GM19455 (cell line): ENCODE results near the gene TEAD4.

Experiments used
- ATAC-seq: cut with Tn5 transposase; IDR thresholded peaks from one replicate; pipeline ENCODE4 v1.9.1; 2021; ENCODE audit not compliant: unreplicated experiment

Gene TEAD4

DNA sequence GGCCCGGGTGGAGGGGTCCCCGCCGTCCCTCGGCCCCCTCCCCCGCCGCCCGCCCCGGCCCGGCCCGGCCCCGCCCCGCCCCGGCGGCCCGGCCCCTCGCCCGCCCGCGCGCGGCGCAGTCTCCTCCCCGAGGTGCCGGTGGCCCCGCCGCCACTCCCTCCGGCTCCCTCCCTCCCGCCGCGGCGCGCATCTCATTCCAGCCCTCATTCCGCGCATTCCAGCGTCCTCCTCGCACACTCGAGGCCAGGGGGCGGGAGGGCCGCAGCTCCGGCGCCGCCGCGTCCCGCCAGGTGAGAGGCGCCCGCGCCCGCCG lies at the start of gene TEAD4:
TSS of gene TEAD4 (plus strand) at position 206 of the 313 bp plus-strand sequence.
- ATAC-seq: no peak

DNA sequence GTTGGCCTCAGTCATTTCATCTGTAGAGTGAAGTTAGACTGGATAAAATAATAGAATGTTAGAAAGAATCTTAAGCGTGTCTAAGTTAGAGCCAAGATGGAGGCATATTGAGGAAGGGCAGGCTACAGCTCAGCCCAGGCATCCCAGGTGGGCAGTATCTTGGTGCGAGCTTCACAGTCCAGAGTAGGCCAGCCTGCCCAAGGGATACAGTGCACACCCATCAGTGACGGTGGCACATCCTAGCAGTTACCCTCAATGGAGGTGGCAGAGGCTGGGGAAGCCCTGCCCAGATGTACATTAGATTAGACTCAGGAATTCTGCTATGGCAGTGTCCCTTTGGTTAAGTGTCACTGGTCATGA lies 47.0 kb upstream of the TEAD4 start:
- no peak for ATAC-seq

DNA sequence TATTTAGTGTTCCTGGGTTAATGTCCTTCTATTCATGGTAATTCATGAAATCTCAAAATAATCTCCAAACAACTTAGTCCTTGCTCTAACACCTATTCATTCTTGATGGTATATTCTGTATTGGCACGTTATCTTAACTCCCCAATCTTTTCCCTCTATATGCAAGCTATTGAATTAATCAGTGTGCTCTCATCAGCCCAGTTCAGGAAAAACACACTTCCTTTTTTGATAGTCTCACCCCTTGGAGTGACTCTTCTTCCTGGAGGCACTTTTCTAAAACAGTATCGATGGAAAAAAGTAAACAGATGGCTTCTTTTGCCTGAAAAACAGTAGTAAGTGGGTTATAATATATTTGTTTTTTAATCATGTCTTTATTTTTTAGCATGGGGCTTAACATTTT lies 39.9 kb upstream of the TEAD4 start:
- ATAC-seq: no peak

DNA sequence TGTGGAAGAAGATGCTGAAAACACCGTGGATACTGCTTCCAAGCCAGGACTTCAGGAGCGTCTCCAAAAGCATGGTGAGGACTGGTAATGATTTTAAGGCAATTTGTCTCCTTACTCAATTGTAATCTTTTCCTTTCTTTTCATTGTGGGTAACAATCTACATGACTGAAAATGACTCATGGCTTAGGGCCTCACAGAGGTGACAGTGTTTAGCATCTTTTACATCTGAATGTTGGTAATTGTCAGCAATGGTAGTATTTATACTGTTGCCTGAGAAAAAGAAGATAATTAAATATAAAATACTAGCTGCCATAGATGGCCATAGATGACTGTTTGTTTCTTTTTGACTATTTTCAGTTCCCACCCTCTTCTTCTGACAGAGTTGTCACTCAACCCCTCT lies 36.9 kb upstream of the TEAD4 start:
- no peak for ATAC-seq

GRCh38 chr12:2923057-2923456 lies 36.1 kb upstream of the TEAD4 start:
- no peak for ATAC-seq

DNA sequence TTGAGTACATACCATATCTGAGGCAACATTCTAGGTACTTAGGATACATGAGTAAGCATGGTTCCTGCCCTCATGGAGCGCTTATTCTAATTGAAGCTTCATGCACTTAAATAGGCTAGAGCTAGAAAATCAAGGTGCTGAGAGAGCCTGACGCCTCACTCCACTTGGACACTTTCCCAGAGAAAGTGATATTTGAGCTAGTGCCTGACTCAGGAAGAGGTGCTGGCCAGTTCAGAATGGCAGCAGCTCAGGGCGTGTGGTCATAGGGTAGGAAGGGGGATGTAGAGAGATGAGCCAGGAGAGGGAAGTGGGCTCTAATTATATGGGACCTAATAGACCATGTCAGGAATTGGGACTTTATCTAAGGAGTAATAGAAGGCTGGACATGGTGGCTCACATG lies 35.2 kb upstream of the TEAD4 start:
- ATAC-seq: no peak

GRCh38 chr12:2925322-2925995 lies 33.7 kb upstream of the TEAD4 start:
- no peak for ATAC-seq

DNA sequence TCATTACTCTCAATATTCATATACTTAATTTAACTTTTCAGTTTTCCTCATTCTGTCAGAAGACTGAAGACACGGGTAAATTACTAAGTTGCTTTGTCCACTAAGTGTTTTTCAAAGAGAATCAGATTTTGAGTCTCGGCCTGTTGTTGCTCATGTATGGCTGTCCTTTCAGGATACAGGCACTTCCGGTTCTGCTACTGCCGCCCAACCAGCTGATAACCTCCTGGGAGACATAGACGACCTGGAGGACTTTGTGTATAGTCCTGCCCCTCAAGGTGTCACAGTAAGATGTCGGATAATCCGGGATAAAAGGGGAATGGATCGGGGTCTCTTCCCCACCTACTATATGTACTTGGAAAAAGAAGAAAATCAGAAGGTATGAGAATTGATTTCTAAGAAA lies 28.3 kb upstream of the TEAD4 start:
- no peak for ATAC-seq

GRCh38 chr12:2933586-2933985 lies 25.6 kb upstream of the TEAD4 start:
- ATAC-seq: no peak

DNA sequence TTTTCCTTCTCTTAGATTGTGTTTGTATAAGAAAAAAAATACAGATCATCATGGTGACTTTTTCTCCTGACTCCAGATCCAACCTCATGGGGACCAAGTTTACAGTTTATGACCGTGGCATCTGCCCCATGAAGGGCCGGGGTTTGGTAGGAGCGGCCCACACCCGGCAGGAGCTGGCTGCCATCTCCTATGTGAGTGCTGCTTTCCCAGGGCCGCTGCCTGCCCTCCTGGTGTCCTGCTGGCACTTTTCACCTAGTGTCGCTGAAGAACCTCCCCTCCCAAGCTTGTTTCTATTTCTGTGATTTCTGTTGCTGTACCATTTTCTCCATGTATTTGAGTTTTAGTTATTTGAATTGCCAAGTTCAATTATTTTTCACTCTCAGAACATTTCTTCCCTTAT lies 24.8 kb upstream of the TEAD4 start:
- no peak for ATAC-seq

DNA sequence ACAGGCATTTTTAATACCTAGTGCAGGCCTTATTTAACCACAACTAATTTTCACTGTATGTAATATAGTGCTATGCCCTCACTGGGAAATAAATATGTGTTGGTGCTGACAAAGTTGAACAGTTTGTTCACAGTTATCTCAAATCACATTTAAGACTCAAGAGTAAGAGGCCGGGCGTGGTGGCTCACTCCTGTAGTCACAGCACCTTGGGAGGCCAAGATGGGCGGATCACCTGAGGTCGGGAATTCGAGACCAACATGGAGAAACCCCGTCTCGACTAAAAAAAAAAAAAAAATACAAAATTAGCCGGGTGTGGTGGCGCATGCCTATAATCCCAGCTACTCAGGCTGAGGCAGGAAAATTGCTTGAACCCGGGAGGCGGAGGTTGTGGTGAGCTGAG lies 22.9 kb upstream of the TEAD4 start:
- no peak for ATAC-seq

DNA sequence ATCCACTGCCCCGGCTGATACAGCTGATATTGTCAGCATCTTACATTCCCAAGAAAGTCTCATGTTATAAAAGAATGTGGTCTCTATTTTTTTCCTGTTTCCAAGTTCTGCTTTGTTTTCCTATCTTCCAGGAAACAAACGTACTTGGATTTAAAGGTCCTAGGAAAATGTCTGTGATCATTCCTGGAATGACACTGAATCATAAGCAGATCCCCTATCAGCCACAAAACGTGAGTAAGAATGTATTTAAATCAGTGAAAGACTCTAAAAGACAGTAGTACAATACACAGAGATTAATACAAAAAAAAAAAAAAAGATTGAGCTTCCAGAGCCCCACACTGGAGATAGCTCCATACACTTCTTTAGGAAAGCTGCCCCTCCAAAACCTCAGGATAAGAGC lies 21.7 kb upstream of the TEAD4 start:
- ATAC-seq: no peak

DNA sequence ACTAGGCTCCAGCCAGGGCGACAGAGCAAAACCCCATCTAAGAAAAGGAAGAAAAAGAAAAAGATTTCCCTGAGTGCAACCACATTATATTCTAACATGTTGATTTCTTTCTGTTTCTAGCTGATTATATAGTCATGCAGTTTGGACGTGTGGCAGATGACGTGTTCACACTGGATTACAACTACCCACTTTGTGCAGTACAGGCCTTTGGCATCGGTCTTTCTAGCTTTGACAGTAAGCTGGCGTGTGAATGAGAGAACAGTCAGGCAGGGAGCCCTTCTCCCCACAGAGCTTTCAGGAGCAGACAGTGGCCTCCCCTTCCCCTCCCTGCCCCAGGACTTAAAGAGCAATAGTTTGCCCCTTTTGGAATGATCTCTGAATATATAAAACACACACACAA lies 20.0 kb upstream of the TEAD4 start:
- ATAC-seq: no peak

DNA sequence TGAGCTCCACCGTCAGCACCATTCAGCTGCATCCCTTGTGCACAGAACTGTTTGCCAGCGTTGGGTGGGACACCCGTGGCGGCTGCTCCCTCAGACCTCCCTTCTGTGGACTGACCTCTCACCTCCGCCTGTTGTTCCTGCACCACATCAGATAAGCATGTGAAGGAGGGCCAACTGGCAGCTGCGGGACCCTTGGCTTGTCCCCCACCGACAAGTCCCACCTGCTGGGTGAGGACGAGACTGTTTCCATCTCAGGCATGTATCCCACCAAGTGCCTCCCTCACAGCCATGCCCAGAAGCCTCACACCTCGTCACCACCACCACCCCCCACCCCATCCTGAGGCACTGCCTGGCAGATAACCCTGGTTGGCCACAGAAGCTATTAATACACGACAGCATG lies 18.6 kb upstream of the TEAD4 start:
- ATAC-seq: no peak

DNA sequence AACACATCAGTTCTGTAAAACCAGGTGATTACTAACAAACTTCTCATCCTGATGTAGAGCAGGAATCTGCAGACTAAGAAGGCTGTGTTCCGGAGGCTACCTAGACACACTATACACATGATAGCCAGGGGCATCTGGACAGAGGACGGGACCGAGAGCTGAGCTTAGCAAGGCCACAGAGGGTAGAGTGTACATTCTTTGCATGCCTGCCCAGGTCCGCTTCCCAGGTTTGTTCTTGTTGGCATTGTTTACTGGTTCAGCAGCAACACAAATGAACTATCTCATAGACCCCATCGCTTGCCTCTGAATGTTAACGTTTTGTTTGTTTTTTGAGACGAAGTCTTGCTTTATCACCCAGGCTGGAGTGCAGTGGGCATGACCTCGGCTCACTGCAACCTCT lies 17.7 kb upstream of the TEAD4 start:
- ATAC-seq: no peak

- ATAC-seq: no peak
These were observed 14.7 kb upstream of the TEAD4 start for GRCh38 chr12:2944401-2945047.

- no peak for ATAC-seq
These were observed 9.8 kb upstream of the TEAD4 start for GRCh38 chr12:2949411-2949810.

DNA sequence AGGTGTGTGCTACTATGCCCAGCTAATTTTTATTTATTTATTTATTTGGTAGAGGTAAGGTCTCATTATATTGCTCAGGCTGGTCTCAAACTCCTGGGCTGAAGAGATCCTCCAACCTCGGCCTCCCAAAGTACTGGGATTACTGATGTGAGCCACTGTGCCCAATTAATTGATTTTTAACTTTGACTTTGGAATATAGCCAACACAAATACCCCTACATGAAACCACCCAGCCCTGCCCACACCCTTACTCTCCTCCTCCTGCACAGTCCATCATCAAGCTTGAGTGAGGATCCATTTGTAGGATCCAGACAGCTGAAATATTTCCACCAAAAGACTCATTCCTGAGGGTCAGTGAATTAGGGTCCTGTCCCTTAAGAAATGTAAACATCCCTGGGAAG lies 3.3 kb upstream of the TEAD4 start:
- no peak for ATAC-seq

- no peak for ATAC-seq
These were observed 1.3 kb upstream of the TEAD4 start for GRCh38 chr12:2957816-2958431.

GRCh38 chr12:2958432-2959191 lies 585 bp upstream of the TEAD4 start:
- ATAC-seq: no peak

GRCh38 chr12:2959505-2960389 lies 550 bp downstream of the TEAD4 start:
- no peak for ATAC-seq
